Lower leg skin (tissue), 3 donors: ENCODE measurements around the gene SLC38A4.

ENCODE experiments used
- CTCF ChIP-seq, 3 donors: fragments of 450-650 bp; IDR thresholded peaks; one replicate each; pipeline ENCODE4 v1.5.1; 2016; ENCODE audit warnings: antibody characterized with exemption in 3 of 3, mild to moderate bottlenecking in 3 of 3, moderate library complexity in 2 of 3
- POLR2A ChIP-seq, 2 donors: fragments of 450-650 bp; IDR thresholded peaks; one replicate each; pipeline ENCODE4 v1.6.1; 2016 to 2017; ENCODE audit warnings: antibody characterized with exemption in 2 of 2, mild to moderate bottlenecking in 1 of 2, moderate library complexity in 1 of 2

- TF ChIP-seq CTCF (IDR thresholded peaks at IDR 0.05), result no peak
- TF ChIP-seq POLR2A (IDR thresholded peaks at IDR 0.05), result no peak
Observed at GRCh38 chr12:46723629-46724419, 102.0 kb downstream of the SLC38A4 start.
